ENCODE measurements around the gene MAN2A1. TPM values are rescaled to one million over a fixed set of nuclear protein-coding genes. Genes with fewer than 3 reads are reported as not detected.

Gene MAN2A1
- polyA plus RNA-seq, 5 donors = 31.7 to 48.8 (median 44.8) TPM

DNA sequence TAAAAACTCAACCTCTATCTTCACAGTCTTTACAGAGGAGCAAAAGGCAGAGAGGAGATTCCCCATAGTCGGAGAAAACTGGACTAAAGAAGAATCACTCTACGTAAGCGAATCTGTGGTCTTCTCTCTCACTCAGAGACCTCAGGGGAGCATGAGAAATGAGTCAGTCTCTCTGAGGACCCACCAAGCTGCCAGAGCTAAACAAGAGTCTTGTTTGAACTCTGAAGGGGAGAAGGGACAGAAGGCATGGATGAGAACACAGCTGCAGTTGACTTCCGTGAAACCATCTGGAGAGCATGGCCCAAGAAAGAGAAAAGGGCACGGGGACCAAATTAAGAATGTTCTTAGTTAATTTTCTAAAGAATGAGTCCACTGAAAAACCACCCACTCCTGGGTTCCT lies 12.8 kb upstream of the MAN2A1 start:
- DNase-seq = no peak

DNA sequence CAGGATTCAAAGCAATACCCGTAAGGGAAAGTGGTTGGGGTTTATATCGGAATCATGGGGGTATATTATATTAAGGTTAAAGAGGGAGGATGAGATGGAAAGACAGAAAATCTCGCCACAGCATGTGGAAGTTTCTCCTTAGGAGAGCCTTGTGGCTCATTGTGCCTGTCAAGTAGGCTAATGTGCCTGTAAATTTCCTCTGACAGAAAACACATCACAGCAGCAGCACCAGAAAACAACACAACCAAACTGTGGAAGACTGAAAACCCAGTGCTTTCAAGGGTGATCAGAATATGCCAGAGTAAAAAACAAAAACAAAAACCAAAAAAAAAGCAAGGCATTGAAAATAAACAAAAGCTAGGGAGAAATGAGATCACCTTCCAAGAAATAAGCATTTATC lies 11.3 kb upstream of the MAN2A1 start:
- DNase-seq = no peak

DNA sequence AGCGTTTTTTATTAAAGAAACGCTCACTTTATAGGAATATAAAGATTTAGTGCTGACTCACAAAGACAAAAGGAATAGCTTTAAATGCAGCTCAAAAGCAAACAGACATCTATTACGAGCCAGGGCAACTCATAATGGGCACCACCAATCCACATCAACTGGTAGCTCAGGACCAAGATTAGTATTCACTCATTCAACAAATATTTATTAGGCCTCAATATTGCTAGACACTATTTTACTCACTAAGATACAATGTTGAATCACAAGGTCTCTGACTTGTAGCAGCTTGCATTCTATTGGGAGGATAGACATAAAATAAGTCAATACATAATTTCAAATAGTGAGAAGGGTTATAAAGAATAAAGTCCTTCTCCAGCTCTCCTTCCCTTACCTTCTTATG lies 8.0 kb upstream of the MAN2A1 start:
- DNase-seq = no peak

DNA sequence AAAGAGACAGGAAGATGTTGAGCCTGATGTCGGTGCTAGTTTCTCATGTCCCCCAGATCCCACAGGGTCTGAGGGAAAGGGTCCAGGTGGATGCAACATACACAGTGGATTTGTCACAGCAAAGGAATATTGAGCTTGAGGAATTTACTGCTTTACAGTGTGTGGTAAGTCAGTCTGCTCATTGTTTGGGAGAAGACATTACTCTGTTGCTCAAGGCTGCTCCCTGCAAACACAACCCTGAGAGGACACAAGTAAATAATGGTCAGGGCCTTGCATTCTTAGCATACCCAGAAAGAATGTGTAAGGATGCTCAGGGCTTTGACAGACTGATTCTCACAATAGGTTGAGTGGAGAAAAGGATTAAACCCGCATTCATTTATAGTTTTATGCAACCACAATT lies 7.3 kb upstream of the MAN2A1 start:
- DNase-seq = no peak

DNA sequence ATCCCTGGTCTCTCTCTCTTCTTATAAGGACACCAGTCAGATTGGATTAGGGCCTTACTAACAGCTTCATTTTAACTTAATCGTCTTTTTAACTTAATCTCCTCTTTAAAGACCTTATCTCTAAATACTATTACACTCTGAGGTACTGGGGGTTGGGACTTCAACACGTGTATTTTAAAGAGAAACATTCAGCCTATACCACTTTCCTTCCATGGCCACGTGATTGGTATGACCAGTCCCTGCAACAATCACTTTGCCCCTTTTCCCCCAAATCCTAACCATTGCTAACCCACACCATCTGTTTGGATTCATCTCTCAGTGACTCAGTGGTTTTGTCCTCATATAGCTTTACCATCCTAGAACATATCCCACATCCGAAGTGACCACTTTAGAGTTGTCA lies 3.8 kb upstream of the MAN2A1 start:
- DNase-seq = no peak

DNA sequence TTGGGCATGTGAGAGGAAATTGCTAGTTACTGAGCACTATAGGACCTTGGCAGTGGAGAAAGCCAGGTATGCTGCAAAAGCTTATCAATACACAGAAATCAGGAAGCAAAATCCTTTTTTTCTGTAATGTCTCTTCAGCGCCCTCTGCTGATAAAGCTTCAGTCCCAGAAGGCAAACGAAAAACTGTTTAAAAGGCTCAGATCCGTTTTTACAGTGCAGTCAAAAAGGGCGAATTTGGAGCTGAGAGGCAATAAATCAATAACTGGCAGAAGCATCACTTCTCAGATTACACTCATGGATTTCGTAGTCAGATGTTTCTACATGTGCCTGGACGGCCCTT lies 1.1 kb upstream of the MAN2A1 start:
- no peak for DNase-seq

DNA sequence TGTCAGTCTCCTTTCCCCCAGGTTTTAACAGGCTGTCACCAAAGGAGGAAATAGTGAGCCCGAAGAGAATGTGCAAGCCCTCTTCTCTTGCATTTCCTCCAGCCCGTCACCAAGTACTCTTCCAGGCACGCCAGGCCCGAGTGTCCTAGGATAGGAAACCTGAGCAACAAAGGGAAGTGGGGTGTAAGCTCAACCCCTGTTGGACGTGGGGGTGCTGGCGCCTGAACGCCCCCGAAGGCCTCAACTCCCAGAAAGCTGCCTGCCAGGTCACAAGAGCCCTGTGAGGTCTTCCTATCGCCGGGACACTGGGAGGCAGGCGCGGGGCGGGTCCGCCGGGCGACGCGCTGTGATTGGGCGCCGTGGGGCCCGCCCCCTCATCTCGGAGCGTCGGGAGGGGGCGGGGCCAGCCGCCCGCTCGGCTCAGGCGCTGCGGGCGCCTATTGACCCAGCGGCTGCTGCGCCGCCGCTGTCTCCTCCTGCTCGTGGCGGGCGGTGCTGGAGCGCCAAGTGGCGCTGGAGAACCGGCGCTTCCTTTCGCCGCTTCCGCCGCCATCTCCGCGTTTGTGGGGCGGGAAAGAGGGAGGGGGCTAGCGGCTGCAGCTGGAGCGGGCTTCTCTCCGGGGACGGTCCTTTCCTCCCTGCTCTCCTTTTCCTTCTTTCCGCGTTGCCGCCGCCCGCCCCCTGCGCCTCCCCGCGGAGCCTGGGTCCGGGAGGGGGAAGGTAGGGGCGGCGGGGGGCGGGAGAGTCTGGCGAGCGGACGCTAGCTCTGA lies 572 bp upstream of the MAN2A1 start:
- DNase-seq = peak; percentile 93 to 94

DNA sequence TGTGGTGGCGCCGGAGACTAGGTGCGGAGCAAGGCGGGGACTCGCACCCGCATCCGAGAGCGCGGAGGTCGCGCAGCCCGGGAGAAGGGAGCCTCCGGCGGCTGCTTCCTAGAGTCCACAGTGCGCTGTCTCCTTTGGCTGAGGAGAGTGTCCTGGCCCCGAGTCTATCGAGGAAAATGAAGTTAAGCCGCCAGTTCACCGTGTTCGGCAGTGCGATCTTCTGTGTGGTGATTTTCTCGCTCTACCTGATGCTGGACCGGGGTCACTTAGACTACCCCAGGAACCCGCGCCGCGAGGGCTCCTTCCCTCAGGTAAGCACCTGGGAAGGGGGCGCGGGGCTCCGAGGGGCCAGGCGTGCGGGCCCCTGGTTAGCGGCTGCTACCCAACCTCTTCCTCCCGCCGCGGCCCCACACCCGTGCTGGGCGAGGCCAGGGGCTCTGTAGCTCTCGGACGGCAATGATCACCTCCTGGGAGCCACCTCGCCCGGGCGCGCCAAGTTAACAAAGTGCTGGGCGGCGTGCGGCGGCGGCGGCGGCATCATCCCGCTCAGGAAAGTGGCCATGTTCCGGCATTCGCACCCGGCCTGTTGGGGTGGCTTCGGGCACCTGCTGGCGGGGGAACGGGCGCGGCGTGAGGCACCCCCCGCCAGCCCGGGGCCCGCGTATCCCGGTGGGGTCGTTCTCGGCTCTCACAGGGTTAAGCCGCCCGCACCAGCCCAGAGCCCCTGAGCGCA lies 681 bp downstream of the MAN2A1 start:
- DNase-seq = no peak

DNA sequence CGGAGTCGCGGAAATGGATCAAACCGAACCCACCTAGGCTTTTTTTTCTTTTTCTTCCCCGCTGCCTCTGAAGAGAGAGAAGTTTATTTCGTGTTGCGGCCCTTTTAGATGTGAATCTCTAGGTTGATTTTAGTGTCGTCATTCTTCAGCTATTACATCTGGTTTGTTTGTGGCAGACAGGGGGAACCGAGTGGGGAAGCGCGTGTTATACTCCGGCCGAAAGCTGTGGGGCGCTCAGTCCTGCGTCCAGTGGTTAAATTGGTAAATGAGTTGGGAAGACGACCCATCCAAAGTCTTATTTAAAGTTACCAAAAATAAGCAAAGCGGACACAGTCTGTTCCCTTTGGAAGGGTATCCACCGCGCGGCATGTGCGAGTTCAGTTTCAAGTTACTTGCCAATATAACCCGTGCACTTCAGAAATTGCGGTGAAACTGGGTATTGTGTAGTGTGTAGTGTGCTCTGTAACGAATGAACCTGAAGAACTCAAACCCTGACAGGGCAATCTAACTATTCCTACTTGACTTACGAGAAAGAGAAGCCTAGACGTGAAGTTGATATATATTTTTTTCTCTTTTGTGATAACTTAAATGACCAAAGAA lies 1.3 kb downstream of the MAN2A1 start:
- peak; percentile 75 to 81 for DNase-seq

DNA sequence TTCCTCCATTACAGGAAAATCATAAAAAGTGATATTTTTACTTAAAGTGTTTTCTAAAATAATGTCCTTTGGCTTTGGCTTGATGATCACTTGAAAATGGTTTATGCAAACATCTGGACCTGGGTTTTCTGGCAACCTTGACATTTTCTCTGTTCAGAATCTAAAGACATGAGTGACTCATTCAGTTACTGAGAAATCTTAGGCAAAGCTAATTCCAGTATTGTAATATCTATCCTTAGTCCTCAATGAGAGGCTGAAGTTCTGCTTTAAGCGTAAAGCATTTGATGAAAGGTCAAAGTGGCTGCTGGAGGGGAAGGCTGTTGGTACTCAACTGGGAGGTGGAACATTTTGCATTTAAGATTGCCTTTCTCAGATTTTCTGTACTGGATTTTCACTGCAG lies 2.3 kb downstream of the MAN2A1 start:
- DNase-seq = no peak

DNA sequence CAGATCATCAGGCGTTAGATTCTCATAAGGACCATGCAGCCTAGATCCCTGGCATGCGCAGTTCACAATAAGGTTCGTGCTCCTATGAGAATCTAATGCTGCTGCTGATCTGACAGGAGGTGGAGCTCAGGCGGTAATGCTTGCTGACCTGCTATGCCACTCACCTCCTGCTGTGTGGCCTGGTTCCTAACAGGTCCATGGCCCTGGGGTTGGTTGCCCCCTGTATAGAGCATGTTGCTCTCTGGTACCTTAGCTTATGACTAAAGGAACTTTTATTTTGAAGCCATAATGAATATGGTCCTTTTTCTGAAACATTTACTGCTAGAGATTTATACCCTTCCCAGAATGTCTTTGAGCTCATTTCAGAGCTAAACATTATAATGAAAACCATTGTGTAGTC lies 3.1 kb downstream of the MAN2A1 start:
- DNase-seq = no peak

DNA sequence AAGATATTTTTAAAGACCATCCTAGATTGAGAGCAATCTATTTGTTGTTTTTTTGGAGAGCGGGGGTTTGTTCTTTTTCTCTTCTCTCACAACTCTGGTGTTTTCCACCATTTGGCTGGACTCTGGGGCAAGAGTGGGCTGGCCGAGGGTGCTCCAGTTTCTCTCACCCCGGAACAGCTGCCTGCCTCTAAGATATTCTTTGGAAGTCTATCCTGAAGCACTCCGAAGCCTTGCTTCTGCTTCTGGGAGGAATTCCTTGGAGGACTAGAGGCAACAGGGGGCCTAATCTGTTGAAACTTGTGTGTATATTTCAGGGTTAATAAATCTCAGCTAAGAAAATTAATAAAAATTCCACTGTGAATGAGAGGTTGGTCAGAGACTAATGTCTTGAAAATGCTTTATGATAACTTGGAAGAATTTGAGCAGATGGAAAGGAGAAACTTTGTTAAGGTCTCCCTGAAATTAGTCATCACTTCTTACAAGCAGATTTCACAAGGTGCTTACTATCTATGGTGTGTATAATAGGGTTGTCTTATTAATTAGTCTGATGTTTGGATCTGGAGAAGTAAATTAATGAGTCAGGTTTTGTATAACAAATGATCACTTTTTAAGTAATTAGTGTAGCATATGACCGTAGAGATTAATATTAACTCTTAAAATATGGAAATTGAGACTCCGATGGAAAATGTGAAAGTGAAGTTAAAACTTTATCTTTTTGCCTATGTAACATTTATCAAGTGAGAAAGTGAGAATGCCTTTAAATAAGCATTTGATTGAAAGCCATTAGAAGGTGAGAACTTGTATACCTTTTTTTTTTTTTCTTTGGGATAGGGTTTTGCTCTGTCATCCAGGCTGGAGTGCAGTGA lies 4.0 kb downstream of the MAN2A1 start:
- DNase-seq = no peak

DNA sequence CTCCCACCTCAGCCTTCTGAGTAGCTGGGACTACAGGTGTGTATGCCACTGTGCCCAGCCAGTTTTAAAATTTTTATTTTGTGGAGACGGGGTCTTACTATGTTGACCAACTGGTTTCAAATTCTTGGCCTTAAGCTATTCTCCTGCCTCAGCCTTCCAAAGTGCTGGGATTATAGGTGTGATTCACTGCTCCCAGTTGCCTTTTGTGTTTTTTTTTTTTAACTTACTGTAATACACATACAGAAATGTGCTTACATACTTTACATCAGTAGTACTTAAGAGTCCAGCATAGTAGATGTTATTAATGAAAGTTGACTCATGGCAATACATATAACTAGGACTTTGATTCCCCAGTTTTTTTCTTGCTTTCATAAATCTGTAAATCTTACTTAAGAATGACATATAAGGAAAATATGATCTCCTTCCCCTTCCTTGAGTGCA lies 4.7 kb downstream of the MAN2A1 start:
- no peak for DNase-seq

DNA sequence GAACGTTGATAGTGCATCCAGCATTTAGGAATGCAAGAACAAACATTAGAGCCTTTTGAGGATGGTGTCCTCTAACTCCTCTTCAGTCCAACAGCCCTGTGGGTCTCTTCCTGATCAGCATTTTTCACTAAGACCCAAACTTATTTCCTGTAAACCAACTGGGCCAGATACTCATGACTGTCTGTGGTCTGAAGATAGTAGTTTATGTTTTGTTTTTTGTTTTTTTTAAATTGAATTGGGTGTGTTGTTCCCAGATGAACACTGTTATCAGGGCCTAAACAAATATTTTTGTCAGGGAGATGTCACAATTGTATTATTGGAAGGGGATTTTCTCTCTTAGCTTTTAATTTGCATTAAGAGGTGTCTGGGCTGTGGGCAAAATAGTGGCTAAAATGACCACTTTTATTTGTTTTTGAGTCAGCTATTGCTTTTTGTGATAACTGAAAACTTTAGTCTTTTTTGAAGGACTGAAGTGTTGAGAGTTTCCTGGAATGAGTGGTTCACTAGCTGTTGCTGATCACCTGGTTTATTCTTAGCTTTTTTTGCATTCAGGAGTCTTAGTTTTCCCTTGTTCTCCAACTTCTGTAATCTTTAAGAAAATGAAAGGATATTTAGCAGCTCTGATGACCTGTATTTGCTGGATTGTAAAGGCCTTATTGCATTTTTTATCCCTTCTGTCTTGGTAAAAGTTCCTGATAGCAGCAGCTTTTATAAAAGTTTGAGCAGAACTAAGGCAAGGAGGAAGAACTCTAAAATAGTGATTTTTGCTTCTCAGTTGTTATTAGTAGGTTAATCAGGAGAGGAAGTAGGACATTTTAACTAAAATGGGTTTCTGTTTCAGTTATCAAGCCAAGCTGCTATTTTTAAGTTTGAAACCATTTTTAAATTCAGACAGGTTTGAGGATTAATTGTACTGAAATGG lies 5.5 kb downstream of the MAN2A1 start:
- DNase-seq = no peak

DNA sequence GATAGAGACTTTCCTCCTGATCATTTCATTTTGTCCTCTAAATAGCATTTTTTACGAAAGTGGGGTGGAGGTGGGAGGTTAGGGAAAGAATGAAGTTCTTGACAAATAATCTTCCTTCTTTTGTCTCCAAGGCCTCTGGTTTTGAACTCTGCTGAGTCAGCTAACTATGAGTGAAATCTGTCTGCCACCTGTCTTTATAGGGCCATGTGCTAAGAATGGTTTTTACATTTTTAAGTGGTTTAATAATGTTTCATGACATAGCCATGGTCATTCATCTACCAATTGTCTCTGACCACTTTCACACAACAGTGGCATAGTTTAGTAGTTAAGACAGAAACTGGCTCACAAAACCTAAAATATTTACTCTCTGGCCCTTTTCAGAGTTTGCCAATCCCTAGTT lies 7.6 kb downstream of the MAN2A1 start:
- DNase-seq = no peak

DNA sequence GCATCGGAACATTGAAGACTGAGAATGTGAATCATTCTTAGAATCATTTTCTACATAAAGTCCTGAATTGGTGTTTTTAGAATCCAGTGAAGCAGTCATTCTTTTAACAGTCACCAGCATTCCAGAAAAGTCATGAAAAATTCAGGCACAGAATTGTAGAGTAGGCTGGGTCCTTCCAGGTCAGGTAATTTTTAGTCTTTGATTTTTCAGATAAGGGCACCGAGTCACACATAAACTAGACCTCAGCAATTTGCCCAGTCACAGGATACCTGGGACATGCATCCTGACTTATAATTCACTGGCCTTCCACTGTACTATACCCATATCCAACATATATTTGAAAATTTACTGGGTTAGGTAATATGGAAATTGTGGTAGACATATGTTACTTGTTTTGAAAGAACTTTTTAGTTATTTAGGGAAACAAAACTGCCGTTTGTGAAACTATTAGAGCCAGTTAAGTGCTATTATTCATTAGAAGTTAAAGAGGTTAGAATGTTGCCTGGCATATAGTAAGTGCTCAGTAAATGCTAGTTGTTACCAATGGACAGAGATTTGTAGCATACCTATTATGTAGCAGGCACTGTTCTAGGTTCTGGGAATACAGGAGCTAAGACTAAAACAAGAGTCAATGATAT lies 10.9 kb downstream of the MAN2A1 start:
- no peak for DNase-seq

DNA sequence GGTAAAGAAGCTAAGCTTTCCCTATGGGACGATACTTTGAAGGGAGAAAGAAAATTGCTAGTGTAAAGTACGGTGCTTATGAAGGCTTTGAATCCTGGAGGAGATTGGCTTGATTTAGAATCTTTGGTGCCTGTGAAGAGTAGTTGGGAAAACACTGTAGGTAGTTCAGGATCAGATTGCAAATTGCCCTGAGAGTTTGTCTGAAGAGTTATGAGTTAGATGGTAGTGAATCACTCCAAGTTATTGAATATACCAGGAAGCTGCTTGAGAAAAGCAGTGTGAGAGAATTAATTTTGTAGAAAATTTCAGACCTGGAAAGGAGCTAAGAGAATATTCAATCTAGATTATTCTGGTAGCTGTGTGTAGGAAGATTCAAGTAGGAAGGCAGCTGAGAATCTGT lies 11.5 kb downstream of the MAN2A1 start:
- no peak for DNase-seq

DNA sequence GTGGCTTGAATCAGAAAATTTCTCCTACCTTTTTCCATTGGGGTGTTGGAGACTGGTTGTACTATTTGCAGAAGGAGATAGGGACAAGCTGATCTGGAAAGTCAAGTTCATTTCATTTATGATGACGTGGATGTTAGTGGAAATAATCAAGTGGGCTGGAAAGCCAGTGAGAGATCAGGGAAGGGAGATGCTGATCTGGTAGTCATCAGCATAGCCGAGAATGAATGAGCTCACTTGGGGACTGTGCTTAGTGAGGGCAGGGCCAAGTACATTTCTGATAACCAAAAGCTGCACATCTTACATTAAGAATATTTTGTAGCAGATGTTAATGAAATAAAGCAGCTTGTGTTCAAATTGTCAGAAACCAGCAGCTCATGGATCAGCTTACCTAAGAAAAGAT lies 12.1 kb downstream of the MAN2A1 start:
- DNase-seq = no peak

DNA sequence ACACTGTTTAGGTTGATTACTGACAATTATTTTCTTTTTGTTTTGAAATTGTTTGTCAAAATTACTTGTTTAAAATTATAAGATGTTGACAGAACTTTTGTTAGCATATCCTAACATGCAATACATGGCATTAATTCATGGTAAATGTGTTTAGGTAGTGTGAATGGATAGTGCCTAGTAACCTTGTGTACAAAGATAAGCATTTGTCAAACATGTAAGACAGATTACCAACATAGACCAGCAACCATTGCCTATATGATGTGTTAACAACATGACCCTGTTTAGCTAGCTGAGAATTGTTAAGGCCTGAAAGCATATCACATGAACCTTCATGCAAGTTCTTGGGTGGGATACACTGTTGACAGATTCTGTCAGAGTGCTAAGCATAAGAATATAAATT lies 13.4 kb downstream of the MAN2A1 start:
- DNase-seq = no peak

DNA sequence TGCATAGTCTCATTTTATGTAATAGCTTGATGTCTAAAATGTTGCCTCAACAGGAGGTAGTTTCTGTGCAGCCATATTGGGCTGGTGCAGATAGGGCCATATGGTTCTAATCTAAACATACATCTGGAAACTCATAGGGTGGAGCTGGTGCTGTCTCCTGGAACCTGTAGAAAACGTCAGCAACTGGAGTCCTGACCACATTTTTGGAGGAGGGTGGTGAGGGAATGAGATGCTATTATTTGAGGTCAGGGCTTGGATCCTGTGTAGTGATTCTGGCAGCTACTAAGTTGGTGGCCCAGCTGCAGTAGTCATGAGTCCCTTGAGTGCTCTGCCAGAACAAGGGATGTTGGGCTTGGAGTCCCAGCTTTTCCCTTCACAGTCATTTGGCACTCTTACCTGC lies 14.1 kb downstream of the MAN2A1 start:
- DNase-seq = no peak
